ENCODE results near the gene BCL2L2.

BCL2L2 gene

GRCh38 chr14:23301288-23301968 is 5.2 kb upstream of the BCL2L2 start:
- peaks cover 4 to 24% of the 10 kb centered on the region in 2 experiments for H3K36me3 ChIP-seq (ENCODE audit: control insufficient read depth in 2 of 2, insufficient read depth in 1 of 2, low read length in 2 of 2)
- H3K9me3 ChIP-seq (ENCODE audit: control insufficient read depth, insufficient read depth, low read depth, low read length), result no peaks in the 10 kb centered on the region
- H3K4me3 ChIP-seq (ENCODE audit: low read depth, low read length), result peak overlapping the region; percentile 66
- POLR2A ChIA-PET, result interaction anchor here (0.6 to 8.1 kb wide), 10 partner anchors 9 to 294 kb away, joined by 3 to 170 read pairs (median 4); partner anchors contain the start of genes HOMEZ and PABPN1
- CTCF ChIA-PET, result interaction anchor here (0.6 to 3.3 kb wide), 14 partner anchors 15 to 258 kb away, joined by 3 to 12 read pairs (median 4); partner anchors contain the start of genes HOMEZ and PABPN1
- peak overlapping the region; percentile 97 for H3K27ac ChIP-seq (ENCODE audit: extremely low read depth, low read depth, low read length)
- peaks cover 13% of the 10 kb centered on the region; the same call in 1 of the 2 replicates for H3K4me1 ChIP-seq (ENCODE audit: control insufficient read depth, insufficient read depth, low read length)
- TF ChIP-seq PBX3 (CRISPR knock-in tag; IDR thresholded peaks at IDR 0.05) (peak; percentile 75; the same call in 1 of the 2 replicates), TCF7L2 (IDR thresholded peaks at IDR 0.05; ENCODE audit: borderline replicate concordance, low read depth, low read length) (peak; percentile 46; the same call in 1 of the 2 replicates), IKZF3 (tag by site-specific recombination; IDR thresholded peaks at IDR 0.05) (peak; percentile 81), KLF16 (tag by site-specific recombination; IDR thresholded peaks at IDR 0.05) (peak; percentile 45; the same call in 1 of the 2 replicates), ZNF645 (tag by site-specific recombination; IDR thresholded peaks at IDR 0.05) (no peak), ZBTB8A (tag by site-specific recombination; IDR thresholded peaks at IDR 0.05) (peak; percentile 100; the same call in 1 of the 2 replicates), EGR2 (tag by site-specific recombination; IDR thresholded peaks at IDR 0.05; ENCODE audit: low read depth) (peak; percentile 47; the same call in 1 of the 2 replicates), ZFP69B (tag by site-specific recombination; IDR thresholded peaks at IDR 0.05) (peak; percentile 66), PRDM10 (tag by site-specific recombination; IDR thresholded peaks at IDR 0.05) (peak; percentile 62; the same call in 1 of the 2 replicates), ZNF157 (tag by site-specific recombination; IDR thresholded peaks at IDR 0.05) (no peak), ZFHX2 (tag by site-specific recombination; conservative IDR thresholded peaks at IDR 0.05) (peak; percentile 76), ZNF169 (tag by site-specific recombination; IDR thresholded peaks at IDR 0.05) (no peak), SP3 (tag by site-specific recombination; IDR thresholded peaks at IDR 0.05) (peak; percentile 55), ZBTB26 (tag by site-specific recombination; optimal IDR thresholded peaks at IDR 0.05) (peak; percentile 25), ZXDB (tag by site-specific recombination; IDR thresholded peaks at IDR 0.05) (peak; percentile 12; the same call in 1 of the 2 replicates), YY1 (tag by site-specific recombination; IDR thresholded peaks at IDR 0.05) (peak; percentile 39; the same call in 1 of the 2 replicates), KLF7 (tag by site-specific recombination; IDR thresholded peaks at IDR 0.05; ENCODE audit: borderline replicate concordance) (no peak), SP2 (tag by site-specific recombination; IDR thresholded peaks at IDR 0.05) (peak; percentile 79), ZSCAN30 (tag by site-specific recombination; IDR thresholded peaks at IDR 0.05) (no peak), ZNF350 (tag by site-specific recombination; IDR thresholded peaks at IDR 0.05) (no peak), ZNF747 (tag by site-specific recombination; IDR thresholded peaks at IDR 0.05) (no peak), ZNF341 (tag by site-specific recombination; IDR thresholded peaks at IDR 0.05; ENCODE audit: low read depth) (peak; percentile 58), ZNF529 (tag by site-specific recombination; IDR thresholded peaks at IDR 0.05; ENCODE audit: insufficient replicate concordance) (no peak), GFI1B (tag by site-specific recombination; IDR thresholded peaks at IDR 0.05) (no peak), ZBTB17 (tag by site-specific recombination; IDR thresholded peaks at IDR 0.05) (peak; percentile 66; the same call in 1 of the 2 replicates), ZNF596 (tag by site-specific recombination; IDR thresholded peaks at IDR 0.05) (no peak), ZNF670 (tag by site-specific recombination; IDR thresholded peaks at IDR 0.05; ENCODE audit: low read depth) (no peak), ZNF335 (tag by site-specific recombination; conservative IDR thresholded peaks at IDR 0.05) (peak; percentile 92), KLF10 (tag by site-specific recombination; IDR thresholded peaks at IDR 0.05) (peak; percentile 74; the same call in 1 of the 2 replicates)

All from HEK293 (cell line).